HFF-Myc (cell line): ENCODE results near the gene RNF38.
A peak's percentile ranks its signal among the peaks of the same experiment; 100 is the strongest.
"Not testable (repeated sequence)": the region's sequence is repeated elsewhere in the genome, so short reads cannot be mapped to it uniquely, and the experiment has no call there.

Source experiments
- DNase-seq: peaks from one replicate; pipeline ENCODE4 v3.0.0-alpha.2; 2011; ENCODE audit warnings: low read depth; ENCODE audit errors: extremely low read depth
- H3K4me3 ChIP-seq: replicated peaks from 2 replicates; pipeline ENCODE4 v1.5.1; 2011; ENCODE audit warnings: low read depth, mild to moderate bottlenecking, control low read depth, low read length
- TF ChIP-seq, protein P1 (sequence below): IDR thresholded peaks from 2 replicates; pipeline ENCODE4 v1.5.1; 2012; ENCODE audit warnings: mild to moderate bottlenecking, low read depth, low read length, control low read depth; ENCODE audit errors: missing control alignments

RNF38 gene

GRCh38 chr9:36298566-36298965 is 101.5 kb downstream of the RNF38 start:
- DNase-seq = peak; percentile 52
- TF ChIP-seq, protein P1, sequence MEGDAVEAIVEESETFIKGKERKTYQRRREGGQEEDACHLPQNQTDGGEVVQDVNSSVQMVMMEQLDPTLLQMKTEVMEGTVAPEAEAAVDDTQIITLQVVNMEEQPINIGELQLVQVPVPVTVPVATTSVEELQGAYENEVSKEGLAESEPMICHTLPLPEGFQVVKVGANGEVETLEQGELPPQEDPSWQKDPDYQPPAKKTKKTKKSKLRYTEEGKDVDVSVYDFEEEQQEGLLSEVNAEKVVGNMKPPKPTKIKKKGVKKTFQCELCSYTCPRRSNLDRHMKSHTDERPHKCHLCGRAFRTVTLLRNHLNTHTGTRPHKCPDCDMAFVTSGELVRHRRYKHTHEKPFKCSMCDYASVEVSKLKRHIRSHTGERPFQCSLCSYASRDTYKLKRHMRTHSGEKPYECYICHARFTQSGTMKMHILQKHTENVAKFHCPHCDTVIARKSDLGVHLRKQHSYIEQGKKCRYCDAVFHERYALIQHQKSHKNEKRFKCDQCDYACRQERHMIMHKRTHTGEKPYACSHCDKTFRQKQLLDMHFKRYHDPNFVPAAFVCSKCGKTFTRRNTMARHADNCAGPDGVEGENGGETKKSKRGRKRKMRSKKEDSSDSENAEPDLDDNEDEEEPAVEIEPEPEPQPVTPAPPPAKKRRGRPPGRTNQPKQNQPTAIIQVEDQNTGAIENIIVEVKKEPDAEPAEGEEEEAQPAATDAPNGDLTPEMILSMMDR = no peak

DNA sequence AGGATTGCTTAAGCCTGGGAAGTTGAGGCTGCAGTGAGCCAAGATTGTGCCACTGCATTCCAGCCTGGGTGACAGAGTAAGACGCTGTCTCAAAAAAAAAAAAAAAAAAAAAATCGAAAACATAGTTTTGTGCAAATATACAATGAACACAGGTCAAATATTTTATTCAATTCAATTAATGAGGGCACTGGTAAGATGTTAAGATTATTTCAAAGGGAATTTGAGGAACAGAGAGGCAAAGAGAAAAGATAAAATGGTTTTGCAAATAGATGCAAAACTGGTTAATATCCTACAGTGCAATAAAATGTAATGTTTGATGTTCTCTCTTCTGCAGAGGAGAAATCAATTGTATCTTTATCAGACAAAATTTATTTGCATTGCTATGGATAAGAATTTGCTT is 102.3 kb downstream of the RNF38 start:
- TF ChIP-seq, protein P1 = no peak
- H3K4me3 ChIP-seq = no peak overlapping the region
- no peak for DNase-seq

More at GRCh38 chr9:36298566-36298965, 101.5 kb downstream of the RNF38 start:
- no peak overlapping the region for H3K4me3 ChIP-seq

DNA sequence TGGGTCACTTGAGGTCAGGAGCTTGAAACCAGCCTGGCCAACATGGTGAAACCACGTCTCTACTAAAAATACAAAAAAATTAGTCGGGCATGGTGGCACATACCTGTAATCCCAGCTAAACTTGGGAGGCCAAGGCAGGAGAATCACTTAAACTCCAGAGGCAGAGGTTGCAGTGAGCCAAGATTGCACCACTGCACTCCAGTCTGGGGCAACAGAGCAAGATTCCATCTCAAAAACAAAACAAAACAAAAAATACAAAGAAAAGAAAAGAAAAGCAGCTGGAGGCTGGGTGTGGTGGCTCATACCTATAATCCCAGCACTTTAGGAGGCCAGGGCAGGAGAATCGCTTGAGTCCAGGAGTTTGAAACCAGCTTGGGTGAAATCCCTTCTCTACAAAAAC is 105.1 kb downstream of the RNF38 start:
- DNase-seq, H3K4me3 ChIP-seq: not testable (repeated sequence)

GRCh38 chr9:36293918-36294317 is 106.2 kb downstream of the RNF38 start:
- DNase-seq = no peak
- TF ChIP-seq, protein P1 = no peak
- no peak overlapping the region for H3K4me3 ChIP-seq

- TF ChIP-seq, protein P1 = no peak
- DNase-seq = no peak
- no peak overlapping the region for H3K4me3 ChIP-seq
Measured at GRCh38 chr9:36293171-36293570, 106.9 kb downstream of the RNF38 start.

GRCh38 chr9:36292641-36293040 is 107.4 kb downstream of the RNF38 start:
- no peak overlapping the region for H3K4me3 ChIP-seq
- DNase-seq = no peak
- TF ChIP-seq, protein P1 = no peak

DNA sequence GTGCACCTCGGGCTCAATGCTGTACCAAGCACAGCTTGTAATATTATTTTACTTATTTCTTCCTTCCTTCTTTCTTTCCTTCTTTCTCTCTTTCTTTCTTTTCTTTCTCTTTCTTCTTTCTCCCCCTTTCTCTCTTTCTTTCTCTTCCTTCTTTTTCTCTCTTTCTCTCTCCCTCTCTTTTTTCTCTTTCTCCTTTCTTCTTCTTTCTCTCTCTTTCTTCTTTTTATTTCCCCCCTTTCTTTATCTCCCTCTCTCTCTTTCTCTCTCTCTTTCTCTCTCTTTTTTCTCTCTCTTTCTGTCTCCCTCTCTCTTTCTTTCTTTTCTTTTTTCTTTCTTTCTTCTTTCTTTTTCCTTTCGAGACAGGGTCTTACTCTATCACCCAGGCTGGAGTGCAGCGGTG is 109.1 kb downstream of the RNF38 start:
- TF ChIP-seq, protein P1 = no peak
- no peak overlapping the region for H3K4me3 ChIP-seq
- DNase-seq = no peak
